Smooth muscle cell (in vitro differentiated cells): ENCODE results near the gene KRTAP19-4. TPM values are rescaled to one million over a fixed set of nuclear protein-coding genes. Genes with fewer than 3 reads are reported as not detected.

ENCODE experiments used
- DNase-seq: peaks from one replicate; lab custom pipeline; 2025; ENCODE audit not compliant: unreplicated experiment; lab: John Stamatoyannopoulos, UW
- H2AFZ ChIP-seq: fragments of 200-600 bp; sonication (generic); 2 replicates; pipeline ENCODE4 v1.6.0; 2016; ENCODE audit warnings: antibody characterized with exemption, low read depth, mild to moderate bottlenecking
- H3F3A ChIP-seq: fragments of 200-600 bp; sonication (generic); 2 replicates; pipeline ENCODE4 v1.6.0; 2017; ENCODE audit warnings: antibody characterized with exemption, low read depth
- H3K27ac ChIP-seq: fragments of 200-600 bp; sonication (generic); 2 replicates; pipeline ENCODE4 v1.5.1; 2016; ENCODE audit warnings: low read depth, mild to moderate bottlenecking
- H3K27me3 ChIP-seq: fragments of 200-600 bp; sonication (generic); 2 replicates; pipeline ENCODE4 v1.6.1; 2016; ENCODE audit warnings: low read depth, mild to moderate bottlenecking
- H3K36me3 ChIP-seq: fragments of 200-600 bp; sonication (generic); 2 replicates; pipeline ENCODE4 v1.5.1; 2016; ENCODE audit warnings: low read depth
- H3K4me1 ChIP-seq: fragments of 200-600 bp; sonication (generic); 2 replicates; pipeline ENCODE4 v1.5.1; 2016; ENCODE audit warnings: low read depth
- H3K4me2 ChIP-seq: fragments of 200-600 bp; sonication (generic); 2 replicates; pipeline ENCODE4 v1.6.0; 2016; ENCODE audit warnings: mild to moderate bottlenecking
- H3K4me3 ChIP-seq: fragments of 200-600 bp; sonication (generic); 2 replicates; pipeline ENCODE4 v1.5.1; 2016; ENCODE audit warnings: mild to moderate bottlenecking
- H3K79me2 ChIP-seq: fragments of 200-600 bp; sonication (generic); 2 replicates; pipeline ENCODE4 v1.6.0; 2016; ENCODE audit warnings: low read depth, mild to moderate bottlenecking
- H3K9ac ChIP-seq: fragments of 200-600 bp; sonication (generic); 2 replicates; pipeline ENCODE4 v1.6.0; 2016; ENCODE audit warnings: low read depth
- H3K9me3 ChIP-seq: fragments of 200-600 bp; sonication (generic); replicated peaks from 2 replicates; pipeline ENCODE4 v1.5.1; 2016; ENCODE audit warnings: low read depth
- H4K20me1 ChIP-seq: fragments of 200-600 bp; sonication (generic); 2 replicates; pipeline ENCODE4 v1.6.0; 2016; ENCODE audit warnings: low read depth
- WGBS: methylation state at CpG from one replicate; pipeline ENCODE4 v1.1.7; 2016; ENCODE audit warnings: low lambda C conversion rate; 5-methylcytosine and 5-hydroxymethylcytosine counted together
- polyA plus RNA-seq: library from polyadenylated mRNA; unstranded; fragments of >200 nt; fragmentation: Nextera tagmentation; extraction: Ambion mirVana; gene quantifications from 2 replicates; pipeline ENCODE4 v1.2.1, GENCODE V29; 2016
- total RNA-seq: library from RNA; depleted of rRNA; stranded (reverse); fragments of >200 nt; gene quantifications from 2 replicates; pipeline ENCODE4 v1.2.3, GENCODE V29; 2014
- TF ChIP-seq, protein P1 (sequence below): fragments of 200-600 bp; sonication (generic); IDR thresholded peaks from 2 replicates; pipeline ENCODE4 v1.5.1; 2017; ENCODE audit warnings: borderline replicate concordance, mild to moderate bottlenecking, antibody characterized with exemption; ENCODE audit not compliant: insufficient read depth, poor library complexity, severe bottlenecking

Gene KRTAP19-4, protein sequence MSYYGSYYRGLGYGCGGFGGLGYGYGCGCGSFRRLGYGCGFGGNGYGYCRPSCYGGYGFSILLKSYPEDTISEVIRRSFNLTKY
- total RNA-seq (not detected in 2 replicates), polyA plus RNA-seq (not detected in 2 replicates)

DNA sequence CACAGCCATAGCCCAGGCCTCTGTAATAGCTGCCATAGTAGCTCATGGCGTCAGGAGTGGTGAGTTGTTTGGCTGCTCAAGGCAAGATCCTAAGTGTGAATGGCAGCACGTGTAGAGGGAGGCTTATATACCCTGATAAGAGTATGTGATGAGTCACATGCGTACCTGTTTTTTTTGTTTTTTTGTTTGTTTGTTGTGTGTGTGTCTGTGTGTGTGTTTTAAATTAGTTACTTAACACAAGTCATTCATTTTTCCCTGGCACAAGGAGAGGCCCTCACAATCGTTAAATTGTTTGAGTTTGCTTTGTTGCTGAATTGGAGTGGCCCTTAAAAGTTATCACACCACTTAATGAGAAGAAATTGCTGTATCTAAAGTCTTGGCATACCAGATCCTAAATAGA is at the start of gene KRTAP19-4:
TSS of gene KRTAP19-4 (minus strand) at position 101 of the 400 bp plus-strand sequence. CDS start at position 46, 55 bp downstream.
- no peaks in the 10 kb centered on the region for H3K79me2 ChIP-seq
- no peaks in the 10 kb centered on the region for H3F3A ChIP-seq
- no peaks in the 10 kb centered on the region for H3K4me1 ChIP-seq
- H3K9me3 ChIP-seq, result no peaks in the 10 kb centered on the region
- H2AFZ ChIP-seq, result no peak within 1 kb of the TSS
- no peak within 1 kb of the TSS for H3K4me3 ChIP-seq
- TF ChIP-seq, protein P1, sequence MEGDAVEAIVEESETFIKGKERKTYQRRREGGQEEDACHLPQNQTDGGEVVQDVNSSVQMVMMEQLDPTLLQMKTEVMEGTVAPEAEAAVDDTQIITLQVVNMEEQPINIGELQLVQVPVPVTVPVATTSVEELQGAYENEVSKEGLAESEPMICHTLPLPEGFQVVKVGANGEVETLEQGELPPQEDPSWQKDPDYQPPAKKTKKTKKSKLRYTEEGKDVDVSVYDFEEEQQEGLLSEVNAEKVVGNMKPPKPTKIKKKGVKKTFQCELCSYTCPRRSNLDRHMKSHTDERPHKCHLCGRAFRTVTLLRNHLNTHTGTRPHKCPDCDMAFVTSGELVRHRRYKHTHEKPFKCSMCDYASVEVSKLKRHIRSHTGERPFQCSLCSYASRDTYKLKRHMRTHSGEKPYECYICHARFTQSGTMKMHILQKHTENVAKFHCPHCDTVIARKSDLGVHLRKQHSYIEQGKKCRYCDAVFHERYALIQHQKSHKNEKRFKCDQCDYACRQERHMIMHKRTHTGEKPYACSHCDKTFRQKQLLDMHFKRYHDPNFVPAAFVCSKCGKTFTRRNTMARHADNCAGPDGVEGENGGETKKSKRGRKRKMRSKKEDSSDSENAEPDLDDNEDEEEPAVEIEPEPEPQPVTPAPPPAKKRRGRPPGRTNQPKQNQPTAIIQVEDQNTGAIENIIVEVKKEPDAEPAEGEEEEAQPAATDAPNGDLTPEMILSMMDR, result no peak
- no peak for DNase-seq
- no peak within 1 kb of the TSS for H3K4me2 ChIP-seq
- no peak within 1 kb of the TSS for H3K27ac ChIP-seq
- no peak within 1 kb of the TSS for H3K9ac ChIP-seq
- no peaks in the 10 kb centered on the region for H3K27me3 ChIP-seq
- 81% methylated on average over 4 of the region's 4 CpGs for WGBS
- no peaks in the 10 kb centered on the region for H4K20me1 ChIP-seq
- no peaks in the 10 kb centered on the region for H3K36me3 ChIP-seq

DNA sequence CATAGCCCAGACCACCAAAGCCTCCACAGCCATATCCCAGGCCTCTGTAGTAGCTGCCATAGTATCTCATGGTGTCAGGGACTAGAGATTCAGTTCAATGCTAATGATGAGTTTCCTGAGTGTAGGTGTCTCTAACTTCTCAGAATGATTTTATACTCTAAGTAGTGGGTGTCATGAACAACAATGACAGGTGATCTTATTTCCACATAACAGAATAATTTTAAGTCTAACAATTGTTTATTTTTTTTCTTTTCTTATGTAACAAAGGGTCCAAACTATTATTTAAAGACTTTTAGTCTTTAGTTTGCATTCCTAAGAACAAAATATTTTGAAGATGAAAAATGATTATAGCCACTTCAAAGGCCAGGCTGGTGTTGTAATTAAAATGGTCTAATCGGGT is 44.8 kb upstream of the KRTAP19-4 start, which contains the start of gene KRTAP19-6:
TSS of gene KRTAP19-6 (minus strand) at position 101 of the 400 bp plus-strand sequence. CDS start at position 70, 31 bp downstream.
- Histone ChIP-seq H3K27ac (no peak within 1 kb of the TSS), H3K79me2 (no peaks in the 10 kb centered on the region), H3F3A (no peaks in the 10 kb centered on the region), H3K9ac (no peak within 1 kb of the TSS), H4K20me1 (no peaks in the 10 kb centered on the region), H3K9me3 (no peaks in the 10 kb centered on the region), H2AFZ (no peak within 1 kb of the TSS), H3K36me3 (no peaks in the 10 kb centered on the region), H3K4me2 (no peak within 1 kb of the TSS), H3K4me1 (no peaks in the 10 kb centered on the region), H3K4me3 (no peak within 1 kb of the TSS), H3K27me3 (no peaks in the 10 kb centered on the region)
- TF ChIP-seq, protein P1, result no peak
- DNase-seq, result no peak
- 84% methylated on average over 1 of the region's 1 CpG for WGBS

DNA sequence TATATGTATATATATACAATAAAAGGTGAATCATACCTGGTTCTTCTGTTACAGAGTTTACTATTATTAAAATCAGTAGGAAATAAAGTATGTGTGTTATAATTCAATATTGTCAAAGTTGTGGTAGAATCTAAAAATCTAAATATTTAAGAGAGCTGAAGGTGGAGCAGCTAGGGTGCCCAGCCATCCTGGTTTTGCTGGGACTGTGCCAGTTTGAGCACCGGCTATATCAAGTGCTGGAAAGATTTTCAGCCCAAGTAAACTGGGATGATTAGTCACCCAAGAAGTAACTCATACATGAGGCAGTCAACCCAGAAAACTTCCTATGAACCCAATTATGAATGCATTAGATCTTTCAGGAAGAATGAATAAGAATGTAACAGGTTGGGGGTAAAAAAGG is 21.9 kb upstream of the KRTAP19-4 start:
- 91% methylated on average over 1 of the region's 1 CpG for WGBS
- TF ChIP-seq, protein P1, result no peak
- H3K36me3 ChIP-seq, result no peaks in the 10 kb centered on the region

DNA sequence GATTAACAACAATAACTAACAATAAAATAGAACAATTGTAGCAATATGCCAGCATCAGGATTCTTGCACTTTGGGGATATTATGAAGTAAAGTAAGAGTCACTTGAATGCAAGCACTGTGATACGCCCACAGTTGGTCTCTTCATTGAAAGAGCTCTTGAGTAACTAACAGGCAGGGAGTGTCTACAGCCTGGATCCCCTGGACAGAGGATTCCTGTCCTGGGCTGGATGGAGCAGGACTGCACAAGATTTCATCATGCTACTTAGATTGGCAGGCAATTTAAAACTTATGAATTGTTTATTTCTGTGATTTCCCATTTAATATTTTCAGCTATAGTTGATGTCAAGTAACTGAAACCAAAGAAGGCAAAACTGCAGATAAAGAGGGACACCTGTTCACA is 18.7 kb upstream of the KRTAP19-4 start:
- Histone ChIP-seq H3K79me2 (no peaks in the 10 kb centered on the region), H3K4me1 (no peaks in the 10 kb centered on the region), H3K36me3 (no peaks in the 10 kb centered on the region), H3K9me3 (no peaks in the 10 kb centered on the region), H3K4me3 (no peak overlapping the region), H4K20me1 (no peaks in the 10 kb centered on the region), H3K27ac (no peak overlapping the region), H3F3A (no peaks in the 10 kb centered on the region), H3K4me2 (no peak overlapping the region), H3K9ac (no peak overlapping the region), H3K27me3 (no peaks in the 10 kb centered on the region), H2AFZ (no peak overlapping the region)
- TF ChIP-seq, protein P1, result no peak
- no peak for DNase-seq
- WGBS, result 96% methylated on average over 1 of the region's 1 CpG

More for the DNA sequence above, 21.9 kb upstream of the KRTAP19-4 start:
- H3K4me3 ChIP-seq, result no peak overlapping the region
- no peaks in the 10 kb centered on the region for H3K4me1 ChIP-seq
- no peaks in the 10 kb centered on the region for H3F3A ChIP-seq
- no peak overlapping the region for H3K9ac ChIP-seq
- no peak for DNase-seq
- H3K27ac ChIP-seq, result no peak overlapping the region
- no peaks in the 10 kb centered on the region for H4K20me1 ChIP-seq
- H3K9me3 ChIP-seq, result no peaks in the 10 kb centered on the region
- no peak overlapping the region for H3K4me2 ChIP-seq
- H3K27me3 ChIP-seq, result no peaks in the 10 kb centered on the region
- H3K79me2 ChIP-seq, result no peaks in the 10 kb centered on the region
- H2AFZ ChIP-seq, result no peak overlapping the region
